Measurements from ENCODE around the gene ABCC1.

The ABCC1 gene

GRCh38 chr16:16136588-16136987, 187.2 kb downstream of the ABCC1 start:
- DNase-seq (ENCODE audit: low read depth), result no peak
- TF ChIP-seq CTCF (conservative IDR thresholded peaks at IDR 0.05; ENCODE audit: control insufficient read depth, insufficient read depth, low read depth, low read length), result no peak

DNA sequence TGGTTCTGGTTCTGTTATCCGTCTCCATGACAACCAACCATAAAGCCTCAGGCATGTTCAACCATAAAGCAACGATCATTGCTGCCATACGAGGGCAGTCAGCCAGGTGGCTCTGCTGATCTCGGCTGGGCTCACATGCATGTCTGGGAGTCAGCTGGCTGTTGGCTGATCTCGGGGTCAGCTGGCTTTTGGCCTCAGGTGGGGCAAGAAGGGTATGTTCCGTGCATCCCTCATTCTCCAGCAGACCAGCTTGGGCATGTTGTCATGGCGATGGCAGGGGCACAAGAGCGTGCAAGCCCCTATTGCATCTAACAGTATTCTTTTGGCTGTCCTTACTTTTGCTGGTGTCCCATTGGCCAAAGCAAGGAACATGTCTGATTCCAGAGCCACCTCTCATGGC, 187.7 kb downstream of the ABCC1 start:
- no peak for TF ChIP-seq CTCF (conservative IDR thresholded peaks at IDR 0.05; ENCODE audit: control insufficient read depth, insufficient read depth, low read depth, low read length)
- no peak for DNase-seq (ENCODE audit: low read depth)
- H3K4me3 ChIP-seq (ENCODE audit: control insufficient read depth, low read depth, low read length), result no peak overlapping the region

More at GRCh38 chr16:16136588-16136987, 187.2 kb downstream of the ABCC1 start:
- no peak overlapping the region for H3K4me3 ChIP-seq (ENCODE audit: control insufficient read depth, low read depth, low read length)

- no peak overlapping the region for H3K4me3 ChIP-seq (ENCODE audit: control insufficient read depth, low read depth, low read length)
- TF ChIP-seq CTCF (conservative IDR thresholded peaks at IDR 0.05; ENCODE audit: control insufficient read depth, insufficient read depth, low read depth, low read length), result no peak
Observed at GRCh38 chr16:16138034-16138635, 188.7 kb downstream of the ABCC1 start.

GRCh38 chr16:16139061-16139460, 189.6 kb downstream of the ABCC1 start:
- no peak overlapping the region for H3K4me3 ChIP-seq (ENCODE audit: control insufficient read depth, low read depth, low read length)
- TF ChIP-seq CTCF (conservative IDR thresholded peaks at IDR 0.05; ENCODE audit: control insufficient read depth, insufficient read depth, low read depth, low read length), result no peak
- no peak for DNase-seq (ENCODE audit: low read depth)

More at GRCh38 chr16:16138034-16138635, 188.7 kb downstream of the ABCC1 start:
- DNase-seq (ENCODE audit: low read depth), result no peak

GRCh38 chr16:16139806-16140205, 190.4 kb downstream of the ABCC1 start:
- no peak for TF ChIP-seq CTCF (conservative IDR thresholded peaks at IDR 0.05; ENCODE audit: control insufficient read depth, insufficient read depth, low read depth, low read length)
- no peak overlapping the region for H3K4me3 ChIP-seq (ENCODE audit: control insufficient read depth, low read depth, low read length)
- no peak for DNase-seq (ENCODE audit: low read depth)

DNA sequence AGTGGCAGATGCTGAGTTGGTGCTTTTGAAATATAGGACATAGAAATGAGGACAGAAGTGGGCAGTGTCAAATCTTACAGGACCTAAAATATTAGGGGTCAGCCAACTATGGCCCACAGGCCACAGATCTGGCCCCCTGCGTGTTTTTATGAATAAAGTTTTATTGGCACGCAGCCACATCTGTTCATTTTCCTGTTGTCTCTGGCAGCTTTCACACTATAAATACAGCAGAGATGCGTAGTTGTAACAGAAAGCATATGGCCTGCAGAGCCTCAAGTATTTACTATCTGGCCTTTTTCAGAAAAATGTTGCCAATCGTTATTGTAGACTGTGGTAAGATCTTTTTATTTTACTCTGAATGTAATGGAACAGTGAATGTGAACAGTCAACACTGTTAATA, 191.1 kb downstream of the ABCC1 start:
- DNase-seq (ENCODE audit: low read depth), result no peak
- no peak overlapping the region for H3K4me3 ChIP-seq (ENCODE audit: control insufficient read depth, low read depth, low read length)
- no peak for TF ChIP-seq CTCF (conservative IDR thresholded peaks at IDR 0.05; ENCODE audit: control insufficient read depth, insufficient read depth, low read depth, low read length)

GRCh38 chr16:16141141-16141540, 191.7 kb downstream of the ABCC1 start:
- DNase-seq (ENCODE audit: low read depth), result no peak
- no peak for TF ChIP-seq CTCF (conservative IDR thresholded peaks at IDR 0.05; ENCODE audit: control insufficient read depth, insufficient read depth, low read depth, low read length)
- H3K4me3 ChIP-seq (ENCODE audit: control insufficient read depth, low read depth, low read length), result no peak overlapping the region
